Trophoblast cell (in vitro differentiated cells and primary cell): Measurements from ENCODE around the gene DDX31.

Experiments used
- DNase-seq, 2 donors: peaks; one replicate each; pipeline ENCODE4 v3.0.0-alpha.2; 2016
- H2AFZ ChIP-seq: 2 replicates; pipeline ENCODE4 v1.6.1; 2013; ENCODE audit warnings: low read length, moderate library complexity, mild to moderate bottlenecking; ENCODE audit not compliant: insufficient read depth, poor library complexity
- H2AK5ac ChIP-seq: 2 replicates; pipeline ENCODE4 v1.6.1; 2013; ENCODE audit warnings: mild to moderate bottlenecking, low read length
- H2BK120ac ChIP-seq: 2 replicates; pipeline ENCODE4 v1.6.1; 2013; ENCODE audit warnings: low read length, mild to moderate bottlenecking, moderate library complexity; ENCODE audit not compliant: insufficient read depth, poor library complexity
- H2BK12ac ChIP-seq: 2 replicates; pipeline ENCODE4 v1.6.1; 2013; ENCODE audit warnings: mild to moderate bottlenecking, low read length, moderate library complexity
- H2BK5ac ChIP-seq: 2 replicates; pipeline ENCODE4 v1.6.1; 2013; ENCODE audit warnings: low read length, low read depth, moderate library complexity, mild to moderate bottlenecking; ENCODE audit not compliant: poor library complexity
- H3K14ac ChIP-seq: 2 replicates; pipeline ENCODE4 v1.6.1; 2013; ENCODE audit warnings: mild to moderate bottlenecking, low read length
- H3K18ac ChIP-seq: 2 replicates; pipeline ENCODE4 v1.6.1; 2013; ENCODE audit warnings: mild to moderate bottlenecking, low read length
- H3K23ac ChIP-seq: 2 replicates; pipeline ENCODE4 v1.6.1; 2013; ENCODE audit warnings: low read length
- H3K27ac ChIP-seq: 2 replicates; pipeline ENCODE4 v1.5.1; 2013; ENCODE audit warnings: low read depth, mild to moderate bottlenecking, inconsistent platforms, low read length, moderate library complexity
- H3K27me3 ChIP-seq: 2 replicates; pipeline ENCODE4 v1.6.1; 2013; ENCODE audit warnings: inconsistent platforms, mild to moderate bottlenecking, low read length, moderate library complexity; ENCODE audit not compliant: insufficient read depth
- H3K36me3 ChIP-seq, 2 experiments: 1 replicate in 1 of 2; 2 replicates in 1 of 2; pipeline ENCODE4 v1.6.1; 2013; ENCODE audit warnings: low read length in 2 of 2, mild to moderate bottlenecking in 2 of 2, moderate library complexity in 1 of 2; ENCODE audit not compliant: insufficient read depth in 2 of 2, control insufficient read depth in 1 of 2
- H3K4ac ChIP-seq: 2 replicates; pipeline ENCODE4 v1.6.1; 2013; ENCODE audit warnings: low read depth, mild to moderate bottlenecking, low read length, moderate library complexity
- H3K4me1 ChIP-seq, 2 experiments: 1 replicate in 1 of 2; 2 replicates in 1 of 2; pipeline ENCODE4 v1.6.1; 2013; ENCODE audit warnings: low read length in 2 of 2, mild to moderate bottlenecking in 2 of 2, moderate library complexity in 1 of 2; ENCODE audit not compliant: insufficient read depth in 2 of 2, control insufficient read depth in 1 of 2
- H3K4me2 ChIP-seq: 2 replicates; pipeline ENCODE4 v1.6.1; 2013; ENCODE audit warnings: inconsistent platforms, mild to moderate bottlenecking, low read length, moderate library complexity
- H3K4me3 ChIP-seq: 2 replicates; pipeline ENCODE4 v1.5.1; 2013; ENCODE audit warnings: mild to moderate bottlenecking, low read depth, low read length, inconsistent platforms
- H3K79me1 ChIP-seq: one replicate; pipeline ENCODE4 v1.6.1; 2013; ENCODE audit warnings: low read length
- H3K79me2 ChIP-seq: 2 replicates; pipeline ENCODE4 v1.6.1; 2013; ENCODE audit warnings: low read length, mild to moderate bottlenecking; ENCODE audit not compliant: control insufficient read depth, insufficient read depth, poor library complexity
- H3K9ac ChIP-seq: 2 replicates; pipeline ENCODE4 v1.6.1; 2013; ENCODE audit warnings: mild to moderate bottlenecking, low read length
- H3K9me3 ChIP-seq: 2 replicates; pipeline ENCODE4 v1.6.1; 2013; ENCODE audit warnings: low read depth, mild to moderate bottlenecking, control low read depth, inconsistent platforms, low read length; ENCODE audit not compliant: insufficient read depth
- H4K12ac ChIP-seq: 2 replicates; pipeline ENCODE4 v1.6.1; 2013; ENCODE audit warnings: low read depth, mild to moderate bottlenecking, low read length, moderate library complexity
- H4K8ac ChIP-seq: 2 replicates; pipeline ENCODE4 v1.6.1; 2013; ENCODE audit warnings: low read depth, mild to moderate bottlenecking, low read length, moderate library complexity
- H4K91ac ChIP-seq: one replicate; pipeline ENCODE4 v1.6.1; 2013; ENCODE audit warnings: low read depth, mild to moderate bottlenecking, low read length, moderate library complexity
- WGBS: extraction: QIAGEN DNeasy Blood & Tissue Kit; methylation state at CpG from one replicate; pipeline ENCODE4 v1.1.7; 2013; ENCODE audit warnings: missing lambda C conversion rate; ENCODE audit not compliant: insufficient read length, insufficient coverage; ENCODE audit errors: extremely low coverage; 5-methylcytosine and 5-hydroxymethylcytosine counted together

The DDX31 gene

DNA sequence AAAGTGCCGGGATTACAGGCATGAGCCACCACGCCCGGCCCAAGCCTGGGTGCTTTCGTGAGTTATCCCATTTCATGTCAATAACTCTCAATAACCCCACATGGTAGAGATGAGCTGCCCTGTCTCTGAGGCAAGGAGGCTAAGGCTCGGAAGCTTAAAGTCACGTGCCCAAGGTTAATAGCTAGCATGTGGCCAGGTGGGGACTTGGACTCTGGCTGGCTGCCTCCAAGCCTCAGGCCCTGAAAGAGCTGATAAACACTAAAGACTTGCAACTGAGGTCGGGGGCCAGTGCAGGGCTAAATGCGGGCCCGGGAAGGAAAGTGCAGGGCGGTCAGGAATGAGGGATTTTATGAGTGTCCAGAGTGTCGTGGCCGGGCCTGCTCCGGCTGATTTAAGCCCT lies 118.2 kb downstream of the DDX31 start:
- no CpG with 5 or more reads among the region's 13 CpGs for WGBS
- H3K36me3 ChIP-seq, result no peaks in the 10 kb centered on the region

GRCh38 chr9:132548751-132549640 lies 120.8 kb downstream of the DDX31 start:
- Histone ChIP-seq H2AK5ac (no peak overlapping the region), H3K4ac (no peak overlapping the region), H3K4me2 (no peak overlapping the region), H2BK5ac (no peak overlapping the region), H3K23ac (no peak overlapping the region), H3K9ac (no peak overlapping the region), H3K4me3 (no peak overlapping the region), H3K27me3 (no peaks in the 10 kb centered on the region), H4K12ac (no peak overlapping the region), H3K79me2 (no peaks in the 10 kb centered on the region), H3K79me1 (no peaks in the 10 kb centered on the region), H4K91ac (no peak overlapping the region), H3K27ac (no peak overlapping the region), H2BK12ac (no peak overlapping the region), H3K18ac (no peak overlapping the region), H2BK120ac (no peak overlapping the region), H3K36me3 (no peaks in the 10 kb centered on the region), H3K9me3 (peaks cover 1% of the 10 kb centered on the region), H3K4me1 (peaks cover 4 to 5% of the 10 kb centered on the region in 2 experiments), H2AFZ (no peak overlapping the region), H3K14ac (no peak overlapping the region), H4K8ac (no peak overlapping the region)
- no CpG with 5 or more reads among the region's 17 CpGs for WGBS
- no peak for DNase-seq

More for the DNA sequence above, 118.2 kb downstream of the DDX31 start:
- Histone ChIP-seq H3K9ac (no peak overlapping the region), H3K27me3 (no peaks in the 10 kb centered on the region), H2BK120ac (no peak overlapping the region), H3K14ac (no peak overlapping the region), H3K9me3 (peaks cover 1% of the 10 kb centered on the region), H3K27ac (no peak overlapping the region), H2BK5ac (no peak overlapping the region), H2BK12ac (no peak overlapping the region), H3K4me2 (no peak overlapping the region), H3K4ac (no peak overlapping the region), H2AK5ac (no peak overlapping the region), H4K12ac (no peak overlapping the region), H4K8ac (no peak overlapping the region), H4K91ac (no peak overlapping the region), H3K4me1 (peaks cover under 1 to 2% of the 10 kb centered on the region in 2 experiments), H3K79me1 (no peaks in the 10 kb centered on the region), H3K4me3 (no peak overlapping the region), H3K23ac (no peak overlapping the region), H2AFZ (no peak overlapping the region), H3K18ac (no peak overlapping the region), H3K79me2 (no peaks in the 10 kb centered on the region)
- DNase-seq, result peak in 1 of 2 donors; percentile 22

DNA sequence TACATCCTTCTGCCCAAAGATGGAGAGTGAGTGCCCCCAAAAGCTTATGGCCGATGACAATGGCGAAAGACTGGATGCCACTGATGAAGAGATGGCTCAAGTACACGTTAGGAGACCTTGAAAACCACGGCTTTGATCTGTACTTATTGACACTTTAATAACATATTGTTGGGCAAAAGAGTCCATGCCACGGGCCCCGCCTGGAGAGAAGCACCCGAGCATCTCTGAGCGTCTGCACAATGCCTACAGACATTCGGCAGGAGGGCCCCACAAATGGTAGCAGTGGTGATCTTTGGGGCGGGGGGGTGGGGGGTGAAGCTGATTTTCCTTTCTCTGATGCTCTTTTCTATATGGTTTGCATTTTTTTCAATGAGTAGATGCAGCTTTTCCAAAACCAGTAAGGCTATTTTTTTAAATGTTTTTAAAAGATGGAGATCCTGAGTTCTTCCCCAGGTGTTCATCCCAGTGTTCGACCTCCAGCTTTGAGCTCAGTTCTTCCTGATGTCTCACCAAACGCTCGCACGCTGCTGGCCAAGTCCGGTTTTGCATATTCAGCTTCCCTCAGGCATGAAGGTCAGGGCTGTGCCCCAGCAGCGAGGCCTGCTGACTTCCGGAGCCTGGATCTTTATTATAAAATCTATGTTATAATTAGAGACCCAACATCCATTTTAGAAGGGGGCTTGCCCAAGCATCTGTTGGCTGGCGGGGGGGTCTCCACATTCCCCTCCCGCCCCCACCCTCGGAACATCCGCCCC lies 121.6 kb downstream of the DDX31 start:
- Histone ChIP-seq H3K36me3 (no peaks in the 10 kb centered on the region), H3K23ac (no peak overlapping the region), H4K8ac (no peak overlapping the region), H3K27ac (no peak overlapping the region), H2BK12ac (no peak overlapping the region), H3K4me3 (no peak overlapping the region), H2AK5ac (no peak overlapping the region), H3K27me3 (no peaks in the 10 kb centered on the region), H3K9ac (no peak overlapping the region), H3K14ac (no peak overlapping the region), H3K79me1 (no peaks in the 10 kb centered on the region), H3K4me2 (no peak overlapping the region), H4K12ac (no peak overlapping the region), H2BK120ac (no peak overlapping the region), H3K79me2 (no peaks in the 10 kb centered on the region), H3K4me1 (peaks cover 4 to 5% of the 10 kb centered on the region in 2 experiments), H4K91ac (no peak overlapping the region), H2AFZ (no peak overlapping the region), H3K4ac (no peak overlapping the region), H2BK5ac (no peak overlapping the region), H3K9me3 (peaks cover 4% of the 10 kb centered on the region), H3K18ac (no peak overlapping the region)
- DNase-seq, result peak in 1 of 2 donors; percentile 1
- no CpG with 5 or more reads among the region's 21 CpGs for WGBS

GRCh38 chr9:132547436-132547835 lies 122.3 kb downstream of the DDX31 start:
- no peak overlapping the region for H4K91ac ChIP-seq
- no peak overlapping the region for H3K4me3 ChIP-seq
- H2BK5ac ChIP-seq, result no peak overlapping the region
- H3K27ac ChIP-seq, result no peak overlapping the region
- H4K8ac ChIP-seq, result no peak overlapping the region
- no peak overlapping the region for H3K4ac ChIP-seq
- no peaks in the 10 kb centered on the region for H3K27me3 ChIP-seq
- H3K9me3 ChIP-seq, result peaks cover 4% of the 10 kb centered on the region
- no peaks in the 10 kb centered on the region for H3K36me3 ChIP-seq
- H3K79me1 ChIP-seq, result no peaks in the 10 kb centered on the region
- H2AK5ac ChIP-seq, result no peak overlapping the region
- H3K14ac ChIP-seq, result no peak overlapping the region
- H2BK120ac ChIP-seq, result no peak overlapping the region
- H3K9ac ChIP-seq, result no peak overlapping the region
- no peak overlapping the region for H2AFZ ChIP-seq
- no peaks in the 10 kb centered on the region for H3K79me2 ChIP-seq
- WGBS, result no CpG with 5 or more reads among the region's 13 CpGs
- no peak overlapping the region for H3K4me2 ChIP-seq
- H3K4me1 ChIP-seq, result peaks cover 4 to 5% of the 10 kb centered on the region in 2 experiments
- no peak overlapping the region for H3K18ac ChIP-seq
- no peak for DNase-seq
- no peak overlapping the region for H3K23ac ChIP-seq
- H4K12ac ChIP-seq, result no peak overlapping the region
- no peak overlapping the region for H2BK12ac ChIP-seq
